H9 (cell line): ENCODE measurements around the gene PIP5KL1. TPM values are rescaled to one million over a fixed set of nuclear protein-coding genes. Genes with fewer than 3 reads are reported as not detected.

Source experiments
- DNase-seq: peaks from one replicate; pipeline ENCODE4 v3.0.0-alpha.2; 2017
- H2AFZ ChIP-seq: one replicate; pipeline ENCODE4 v1.6.1; 2013; ENCODE audit warnings: mild to moderate bottlenecking, low read length, control low read depth, moderate library complexity
- H2AK5ac ChIP-seq: 2 replicates; pipeline ENCODE4 v1.6.1; 2013; ENCODE audit warnings: low read length, control low read depth, mixed read lengths; ENCODE audit not compliant: insufficient read length
- H2BK120ac ChIP-seq: one replicate; pipeline ENCODE4 v1.6.1; 2013; ENCODE audit warnings: low read depth, mild to moderate bottlenecking, low read length, control low read depth, inconsistent platforms; ENCODE audit not compliant: poor library complexity, severe bottlenecking
- H2BK12ac ChIP-seq: 2 replicates; pipeline ENCODE4 v1.6.1; 2013; ENCODE audit warnings: low read length, control low read depth, mixed read lengths, low read depth; ENCODE audit not compliant: insufficient read length
- H2BK15ac ChIP-seq: 2 replicates; pipeline ENCODE4 v1.6.1; 2013; ENCODE audit warnings: low read depth, low read length, control low read depth
- H2BK20ac ChIP-seq: one replicate; pipeline ENCODE4 v1.6.1; 2013; ENCODE audit warnings: low read depth, mild to moderate bottlenecking, low read length, control low read depth, inconsistent platforms; ENCODE audit not compliant: poor library complexity, severe bottlenecking
- H2BK5ac ChIP-seq: 2 replicates; pipeline ENCODE4 v1.6.1; 2013; ENCODE audit warnings: low read length, control low read depth, mixed read lengths; ENCODE audit not compliant: insufficient read length
- H3K14ac ChIP-seq: 2 replicates; pipeline ENCODE4 v1.6.1; 2013; ENCODE audit warnings: low read length, control low read depth; ENCODE audit not compliant: insufficient read depth
- H3K18ac ChIP-seq: 2 replicates; pipeline ENCODE4 v1.6.1; 2013; ENCODE audit warnings: low read depth, mild to moderate bottlenecking, mixed read lengths, low read length, control low read depth; ENCODE audit not compliant: insufficient read length
- H3K23ac ChIP-seq: 2 replicates; pipeline ENCODE4 v1.6.1; 2013; ENCODE audit warnings: low read length, control low read depth, mixed read lengths, low read depth; ENCODE audit not compliant: insufficient read length
- H3K23me2 ChIP-seq: 2 replicates; pipeline ENCODE4 v1.6.1; 2013; ENCODE audit warnings: low read depth, mild to moderate bottlenecking, mixed read lengths, low read length, control low read depth; ENCODE audit not compliant: insufficient read length, poor library complexity, severe bottlenecking
- H3K27ac ChIP-seq: 2 replicates; pipeline ENCODE4 v1.5.1; 2013; ENCODE audit warnings: low read length, control low read depth, mixed read lengths, low read depth; ENCODE audit not compliant: insufficient read length
- H3K27me3 ChIP-seq: 2 replicates; pipeline ENCODE4 v1.6.1; 2013; ENCODE audit warnings: low read length, control low read depth, inconsistent platforms; ENCODE audit not compliant: insufficient read depth
- H3K4ac ChIP-seq: 2 replicates; pipeline ENCODE4 v1.6.1; 2013; ENCODE audit warnings: low read depth, mild to moderate bottlenecking, control low read depth, inconsistent platforms, low read length, moderate library complexity
- H3K4me1 ChIP-seq: 2 replicates; pipeline ENCODE4 v1.6.1; 2013; ENCODE audit warnings: low read length, control low read depth, inconsistent platforms; ENCODE audit not compliant: insufficient read depth
- H3K4me2 ChIP-seq: 2 replicates; pipeline ENCODE4 v1.6.1; 2013; ENCODE audit warnings: low read length, control low read depth, mixed read lengths; ENCODE audit not compliant: insufficient read length, insufficient read depth
- H3K56ac ChIP-seq: 2 replicates; pipeline ENCODE4 v1.6.1; 2013; ENCODE audit warnings: low read depth, mild to moderate bottlenecking, mixed read lengths, low read length, control low read depth; ENCODE audit not compliant: insufficient read length
- H3K79me1 ChIP-seq: 2 replicates; pipeline ENCODE4 v1.6.1; 2013; ENCODE audit warnings: low read depth, mild to moderate bottlenecking, moderate library complexity, low read length, control low read depth, inconsistent platforms; ENCODE audit not compliant: insufficient read depth, poor library complexity, severe bottlenecking
- H3K79me2 ChIP-seq: 2 replicates; pipeline ENCODE4 v1.6.1; 2013; ENCODE audit warnings: low read length, control low read depth, inconsistent platforms; ENCODE audit not compliant: insufficient read depth
- H3K9ac ChIP-seq: 2 replicates; pipeline ENCODE4 v1.6.1; 2013; ENCODE audit warnings: low read length, control low read depth, mixed read lengths; ENCODE audit not compliant: insufficient read length; ENCODE audit errors: extremely low read depth
- H3K9me3 ChIP-seq: one replicate; pipeline ENCODE4 v1.6.1; 2013; ENCODE audit warnings: low read depth, low read length, inconsistent platforms; ENCODE audit not compliant: control insufficient read depth
- H3T11ph ChIP-seq: one replicate; pipeline ENCODE4 v1.6.1; 2013; ENCODE audit warnings: mild to moderate bottlenecking, low read length, control low read depth, inconsistent platforms
- H4K20me1 ChIP-seq: one replicate; pipeline ENCODE4 v1.6.1; 2013; ENCODE audit not compliant: control insufficient read depth, insufficient read length, insufficient read depth
- H4K5ac ChIP-seq: 2 replicates; pipeline ENCODE4 v1.6.1; 2013; ENCODE audit warnings: low read depth, mild to moderate bottlenecking, mixed read lengths, low read length, control low read depth; ENCODE audit not compliant: insufficient read length
- H4K8ac ChIP-seq: replicated peaks from 2 replicates; pipeline ENCODE4 v1.6.1; 2013; ENCODE audit warnings: low read length, control low read depth, mixed read lengths, low read depth; ENCODE audit not compliant: insufficient read length
- H4K91ac ChIP-seq: 2 replicates; pipeline ENCODE4 v1.6.1; 2013; ENCODE audit warnings: low read depth, mild to moderate bottlenecking, moderate library complexity, mixed read lengths, low read length, control low read depth; ENCODE audit not compliant: insufficient read length
- H3K27ac Mint-ChIP-seq, 3 experiments: 2 replicates in 2 of 3; 3 replicates in 1 of 3; pipeline ENCODE4 v1.8.0; 2020 to 2021; ENCODE audit warnings: mixed read lengths in 3 of 3, mild to moderate bottlenecking in 1 of 3, moderate library complexity in 1 of 3
- H3K27me3 Mint-ChIP-seq: 2 replicates; pipeline ENCODE4 v1.8.0; 2021; ENCODE audit warnings: low read depth, mild to moderate bottlenecking, moderate library complexity, mixed read lengths
- H3K36me3 Mint-ChIP-seq, 3 experiments: 2 replicates in 2 of 3; 3 replicates in 1 of 3; pipeline ENCODE4 v1.8.0; 2020 to 2021; ENCODE audit warnings: low read depth in 3 of 3, mixed read lengths in 3 of 3; ENCODE audit not compliant: insufficient read depth in 1 of 3
- H3K4me1 Mint-ChIP-seq, 2 experiments: 2 replicates each; pipeline ENCODE4 v1.8.0; 2020; ENCODE audit warnings: mixed read lengths in 2 of 2
- H3K4me3 Mint-ChIP-seq, 2 experiments: 2 replicates in 1 of 2; 3 replicates in 1 of 2; pipeline ENCODE4 v1.8.0; 2020 to 2021; ENCODE audit warnings: mild to moderate bottlenecking in 2 of 2, mixed read lengths in 2 of 2, moderate library complexity in 1 of 2
- H3K9me3 Mint-ChIP-seq, 2 experiments: 2 replicates in 1 of 2; 3 replicates in 1 of 2; pipeline ENCODE4 v1.8.0; 2020; ENCODE audit warnings: mild to moderate bottlenecking in 2 of 2, mixed read lengths in 2 of 2, moderate library complexity in 1 of 2
- CTCF ChIP-seq: fragments of 200-600 bp; sonication (generic); conservative IDR thresholded peaks from 3 replicates; pipeline ENCODE4 v1.8.0; 2021; ENCODE audit warnings: antibody characterized with exemption, mild to moderate bottlenecking
- WGBS: extraction: QIAGEN DNeasy Blood & Tissue Kit; methylation state at CpG from one replicate; pipeline ENCODE4 v1.1.7; 2013; ENCODE audit warnings: missing lambda C conversion rate, low lambda C conversion rate, mixed read lengths; ENCODE audit not compliant: insufficient read length; ENCODE audit errors: extremely low coverage; 5-methylcytosine and 5-hydroxymethylcytosine counted together
- total RNA-seq: library from RNA; stranded (reverse); gene quantifications from 2 replicates; pipeline ENCODE4 v1.2.1, GENCODE V29; 2021

PIP5KL1 gene
- total RNA-seq, 1 experiment from 2014 or later = 11.6 TPM

GRCh38 chr9:127915325-127915752, 15.2 kb downstream of the PIP5KL1 start:
- Histone ChIP-seq H2BK12ac (no peak overlapping the region), H2BK5ac (no peak overlapping the region), H4K8ac (no peak overlapping the region), H3K27me3 (peaks cover 2% of the 10 kb centered on the region; the same call in 1 of the 2 replicates), H3K4me2 (no peak overlapping the region), H2BK15ac (no peak overlapping the region), H3K4me1 (peaks cover 2% of the 10 kb centered on the region; the same call in 1 of the 2 replicates), H4K5ac (no peak overlapping the region), H2BK120ac (no peak overlapping the region), H3K56ac (no peak overlapping the region), H2AFZ (no peak overlapping the region), H3K18ac (no peak overlapping the region), H3K23me2 (peaks cover 5% of the 10 kb centered on the region), H3K4ac (no peak overlapping the region), H4K91ac (no peak overlapping the region), H2AK5ac (no peak overlapping the region), H3K79me1 (no peaks in the 10 kb centered on the region), H3K27ac (no peak overlapping the region), H3K9ac (no peak overlapping the region), H3K14ac (no peak overlapping the region), H3K23ac (no peak overlapping the region), H3K79me2 (no peaks in the 10 kb centered on the region), H3T11ph (no peak overlapping the region), H4K20me1 (peaks cover 2% of the 10 kb centered on the region), H2BK20ac (no peak overlapping the region), H3K9me3 (no peaks in the 10 kb centered on the region)
- no peaks in the 10 kb centered on the region for H3K9me3 Mint-ChIP-seq
- no peak overlapping the region for H3K27ac Mint-ChIP-seq
- no peak for DNase-seq
- WGBS = no CpG with 5 or more reads among the region's 5 CpGs
- no peak overlapping the region; a peak in 1 of 5 replicates for H3K4me3 Mint-ChIP-seq
- H3K27me3 Mint-ChIP-seq = peaks cover 13% of the 10 kb centered on the region
- TF ChIP-seq CTCF = no peak
- H3K36me3 Mint-ChIP-seq = peaks cover 9 to 19% (median 9%) of the 10 kb centered on the region in 3 experiments
- peaks cover 15 to 17% of the 10 kb centered on the region in 2 experiments for H3K4me1 Mint-ChIP-seq
